ENCODE data around the gene ZNF528. TPM values are rescaled to one million over a fixed set of nuclear protein-coding genes. Genes with fewer than 3 reads are reported as not detected.

Gene ZNF528
- total RNA-seq, 1 donor from 2014 or later = 16.7 TPM

DNA sequence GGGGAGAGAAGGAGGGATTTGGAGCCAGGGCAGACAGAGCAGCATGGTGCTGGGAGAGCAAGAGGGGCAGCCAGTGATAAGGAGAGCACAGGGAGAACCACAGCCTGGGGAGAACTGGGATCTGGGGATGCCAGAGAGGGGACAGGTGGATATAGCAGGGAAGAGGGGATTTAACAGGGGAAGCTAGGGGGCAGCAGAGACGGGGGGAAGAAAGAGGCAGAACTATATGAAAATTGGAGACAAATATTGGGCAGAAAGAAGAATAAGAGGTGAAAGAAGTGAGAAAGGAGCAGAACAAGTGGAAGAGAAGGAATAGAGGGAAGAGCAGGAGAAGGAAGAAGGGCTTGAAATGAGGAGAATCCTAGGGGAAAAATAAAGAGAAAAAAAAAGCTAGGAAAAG, 6.5 kb upstream of the ZNF528 start:
- H3K27ac ChIP-seq (replicated peaks) = no peak overlapping the region
- peaks cover 96% of the 10 kb centered on the region for H3K9me3 ChIP-seq (replicated peaks)
- peaks cover 94% of the 10 kb centered on the region for H3K36me3 ChIP-seq
- TF ChIP-seq, protein P1, sequence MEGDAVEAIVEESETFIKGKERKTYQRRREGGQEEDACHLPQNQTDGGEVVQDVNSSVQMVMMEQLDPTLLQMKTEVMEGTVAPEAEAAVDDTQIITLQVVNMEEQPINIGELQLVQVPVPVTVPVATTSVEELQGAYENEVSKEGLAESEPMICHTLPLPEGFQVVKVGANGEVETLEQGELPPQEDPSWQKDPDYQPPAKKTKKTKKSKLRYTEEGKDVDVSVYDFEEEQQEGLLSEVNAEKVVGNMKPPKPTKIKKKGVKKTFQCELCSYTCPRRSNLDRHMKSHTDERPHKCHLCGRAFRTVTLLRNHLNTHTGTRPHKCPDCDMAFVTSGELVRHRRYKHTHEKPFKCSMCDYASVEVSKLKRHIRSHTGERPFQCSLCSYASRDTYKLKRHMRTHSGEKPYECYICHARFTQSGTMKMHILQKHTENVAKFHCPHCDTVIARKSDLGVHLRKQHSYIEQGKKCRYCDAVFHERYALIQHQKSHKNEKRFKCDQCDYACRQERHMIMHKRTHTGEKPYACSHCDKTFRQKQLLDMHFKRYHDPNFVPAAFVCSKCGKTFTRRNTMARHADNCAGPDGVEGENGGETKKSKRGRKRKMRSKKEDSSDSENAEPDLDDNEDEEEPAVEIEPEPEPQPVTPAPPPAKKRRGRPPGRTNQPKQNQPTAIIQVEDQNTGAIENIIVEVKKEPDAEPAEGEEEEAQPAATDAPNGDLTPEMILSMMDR (IDR thresholded peaks at IDR 0.05; ENCODE audit: borderline replicate concordance) = no peak
- no peak overlapping the region for H3K4me3 ChIP-seq
- intact Hi-C loops (cut with micrococcal nuclease) = no loop called here
- H3K27me3 ChIP-seq (ENCODE audit: low read depth) = no peaks in the 10 kb centered on the region
- DNase-seq = no peak
- H3K4me1 ChIP-seq = peaks cover under 1% of the 10 kb centered on the region

DNA sequence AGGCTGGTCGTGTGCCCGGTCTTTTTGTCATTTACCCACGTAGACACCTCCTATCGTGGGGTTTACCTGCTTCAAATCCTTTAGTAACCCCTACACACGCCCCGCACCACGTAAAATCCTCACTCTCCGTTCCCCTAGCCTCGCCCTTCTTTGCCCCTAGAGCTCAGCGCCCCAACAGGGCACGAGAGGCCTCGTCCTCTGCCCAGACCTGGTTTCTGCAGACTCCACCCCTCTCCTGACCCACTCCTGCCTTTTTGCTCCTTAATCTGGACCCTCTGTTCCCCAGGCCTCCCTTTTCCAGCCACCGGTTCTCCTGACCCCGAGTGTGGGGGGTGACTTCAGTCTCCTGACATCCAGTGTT, 412 bp downstream of the ZNF528 start:
- DNase-seq = no peak
- peak overlapping the region; percentile 84 for H3K27ac ChIP-seq (replicated peaks)
- H3K4me1 ChIP-seq = peaks cover 24% of the 10 kb centered on the region
- intact Hi-C loops (cut with micrococcal nuclease) = no loop called here
- H3K36me3 ChIP-seq = peaks cover 74% of the 10 kb centered on the region
- TF ChIP-seq, protein P1 (IDR thresholded peaks at IDR 0.05; ENCODE audit: borderline replicate concordance) = no peak
- no peaks in the 10 kb centered on the region for H3K27me3 ChIP-seq (ENCODE audit: low read depth)
- peaks cover 38% of the 10 kb centered on the region for H3K9me3 ChIP-seq (replicated peaks)
- H3K4me3 ChIP-seq = peak overlapping the region; percentile 85

DNA sequence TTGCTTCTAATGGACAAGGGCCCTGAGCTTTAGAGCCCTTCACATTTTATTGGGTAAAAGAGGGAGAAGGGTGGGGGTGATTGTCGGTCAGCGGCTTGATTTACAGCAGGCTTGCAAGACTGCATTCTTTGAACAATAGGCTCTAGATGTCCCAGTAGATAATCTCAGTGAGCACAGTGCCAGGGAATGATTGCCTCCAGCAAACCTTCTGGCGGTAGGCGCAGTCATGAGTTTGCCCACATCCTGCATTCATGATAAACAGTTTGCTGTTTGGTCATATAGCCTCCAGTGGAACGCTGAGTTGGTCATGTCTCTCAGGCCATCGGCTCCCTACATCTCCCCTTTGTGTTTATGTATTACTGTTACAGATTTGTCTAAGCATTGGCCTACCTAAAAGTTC, 12.6 kb downstream of the ZNF528 start:
- Histone ChIP-seq H3K36me3 (peaks cover 100% of the 10 kb centered on the region), H3K4me3 (no peak overlapping the region), H3K9me3 (replicated peaks) (peaks cover 100% of the 10 kb centered on the region), H3K27ac (replicated peaks) (no peak overlapping the region), H3K27me3 (ENCODE audit: low read depth) (no peaks in the 10 kb centered on the region), H3K4me1 (no peaks in the 10 kb centered on the region)
- no peak for DNase-seq
- TF ChIP-seq, protein P1 (IDR thresholded peaks at IDR 0.05; ENCODE audit: borderline replicate concordance) = no peak
- intact Hi-C loops (cut with micrococcal nuclease) = no loop called here

DNA sequence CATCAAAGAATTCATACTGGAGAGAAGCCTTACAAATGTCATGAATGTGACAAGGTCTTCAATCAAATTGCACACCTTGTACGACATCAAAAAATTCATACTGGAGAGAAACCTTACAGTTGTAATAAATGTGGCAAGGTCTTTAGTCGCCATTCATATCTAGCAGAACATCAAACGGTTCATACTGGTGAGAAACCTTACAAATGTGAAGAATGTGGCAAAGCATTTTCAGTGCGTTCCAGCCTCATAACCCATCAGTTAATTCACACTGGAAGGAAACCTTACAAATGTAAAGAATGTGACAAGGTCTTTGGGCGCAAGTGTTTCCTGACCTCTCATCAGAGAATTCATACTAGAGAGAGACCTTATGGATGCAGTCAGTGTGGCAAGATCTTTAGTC, 18.1 kb downstream of the ZNF528 start:
- H3K4me3 ChIP-seq = no peak overlapping the region
- no peaks in the 10 kb centered on the region for H3K27me3 ChIP-seq (ENCODE audit: low read depth)
- TF ChIP-seq, protein P1 (IDR thresholded peaks at IDR 0.05; ENCODE audit: borderline replicate concordance) = no peak
- no peak for DNase-seq
- H3K9me3 ChIP-seq (replicated peaks) = peaks cover 100% of the 10 kb centered on the region
- no peaks in the 10 kb centered on the region for H3K4me1 ChIP-seq
- H3K27ac ChIP-seq (replicated peaks) = no peak overlapping the region
- intact Hi-C loops (cut with micrococcal nuclease) = no loop called here
- H3K36me3 ChIP-seq = peaks cover 56% of the 10 kb centered on the region

DNA sequence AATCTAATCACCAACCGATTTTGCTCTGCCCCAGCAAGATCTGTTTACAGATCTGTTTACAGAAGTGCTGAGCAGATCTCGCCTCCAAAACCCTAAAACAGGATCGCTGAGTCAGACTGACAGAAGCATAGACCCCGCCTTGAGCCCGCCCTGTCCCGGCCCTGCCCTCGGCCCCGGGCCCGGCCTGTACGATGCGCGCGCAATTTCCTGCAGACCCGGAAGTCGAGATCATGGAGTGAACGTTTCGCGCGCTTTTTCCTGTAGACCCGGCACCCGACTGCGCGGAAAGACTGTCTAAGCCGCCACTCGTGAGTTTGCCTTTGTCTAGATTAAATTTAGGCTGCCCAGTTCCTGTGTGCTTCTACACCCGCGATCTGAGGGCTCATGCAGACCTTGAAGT, 31.3 kb downstream of the ZNF528 start, which contains the start of gene ZNF534:
TSS of gene ZNF534 (plus strand) at position 212 of the 400 bp plus-strand sequence. CDS start 2,327 bp downstream, outside the sequence.
- no peaks in the 10 kb centered on the region for H3K27me3 ChIP-seq (ENCODE audit: low read depth)
- no peak within 1 kb of the TSS for H3K4me3 ChIP-seq
- TF ChIP-seq, protein P1 (IDR thresholded peaks at IDR 0.05; ENCODE audit: borderline replicate concordance) = no peak
- no peak for DNase-seq
- peaks cover 93% of the 10 kb centered on the region for H3K9me3 ChIP-seq (replicated peaks)
- intact Hi-C loops (cut with micrococcal nuclease) = no loop called here
- H3K4me1 ChIP-seq = no peaks in the 10 kb centered on the region
- H3K27ac ChIP-seq (replicated peaks) = no peak within 1 kb of the TSS
- H3K36me3 ChIP-seq = peaks cover 42% of the 10 kb centered on the region

All from left ventricle myocardium inferior (tissue), 1 donor.